PC-9 (cell line): ENCODE measurements around the gene SNAI3.

ENCODE experiments used
- CTCF ChIP-seq: fragments of 200-600 bp; sonication (generic); conservative IDR thresholded peaks from 2 replicates; pipeline ENCODE4 v1.6.1; 2017; ENCODE audit warnings: mixed run types, antibody characterized with exemption, mild to moderate bottlenecking, moderate library complexity
- EZH2 ChIP-seq: fragments of 200-600 bp; sonication (generic); IDR thresholded peaks from 2 replicates; pipeline ENCODE4 v1.8.0; 2017; ENCODE audit warnings: antibody characterized with exemption, low read depth

- TF ChIP-seq CTCF (no peak), EZH2 (no peak)
These were observed 1.3 kb upstream of the SNAI3 start for GRCh38 chr16:88687676-88688012.
